Measurements from ENCODE around the gene ATF4.

The ATF4 gene

GRCh38 chr22:39556970-39557841, 36.8 kb downstream of the ATF4 start:
- H3K27me3 ChIP-seq (ENCODE audit: control insufficient read depth in 1 of 2, insufficient read depth in 2 of 2, low read length in 2 of 2) = peaks cover 44 to 46% of the 10 kb centered on the region in 2 donors
- no peaks in the 10 kb centered on the region for H3K36me3 ChIP-seq (ENCODE audit: control insufficient read depth in 1 of 2, insufficient read depth in 2 of 2, low read length in 2 of 2)
- H3K27ac ChIP-seq (ENCODE audit: low read depth, low read length) = no peak overlapping the region
- no peaks in the 10 kb centered on the region for H3K9me3 ChIP-seq (ENCODE audit: control insufficient read depth in 1 of 2, low read length in 2 of 2)
- no peak overlapping the region for H3K9ac ChIP-seq (ENCODE audit: low read depth in 1 of 2, low read length in 2 of 2)
- H3K4me1 ChIP-seq (ENCODE audit: control insufficient read depth in 1 of 2, insufficient read depth in 2 of 2, low read length in 2 of 2) = no peaks in the 10 kb centered on the region
- no peak overlapping the region for H3K4me3 ChIP-seq (ENCODE audit: low read depth in 1 of 2, low read length in 2 of 2)

GRCh38 chr22:39558254-39558727, 37.9 kb downstream of the ATF4 start:
- Histone ChIP-seq H3K36me3 (ENCODE audit: control insufficient read depth in 1 of 2, insufficient read depth in 2 of 2, low read length in 2 of 2) (no peaks in the 10 kb centered on the region), H3K4me3 (ENCODE audit: low read depth in 1 of 2, low read length in 2 of 2) (no peak overlapping the region), H3K27me3 (ENCODE audit: control insufficient read depth in 1 of 2, insufficient read depth in 2 of 2, low read length in 2 of 2) (peaks cover 39 to 46% of the 10 kb centered on the region in 2 donors), H3K9ac (ENCODE audit: low read depth in 1 of 2, low read length in 2 of 2) (no peak overlapping the region), H3K4me1 (ENCODE audit: control insufficient read depth in 1 of 2, insufficient read depth in 2 of 2, low read length in 2 of 2) (no peaks in the 10 kb centered on the region), H3K9me3 (ENCODE audit: control insufficient read depth in 1 of 2, low read length in 2 of 2) (no peaks in the 10 kb centered on the region), H3K27ac (ENCODE audit: low read depth, low read length) (no peak overlapping the region)

- no peaks in the 10 kb centered on the region for H3K4me1 ChIP-seq (ENCODE audit: control insufficient read depth in 1 of 2, insufficient read depth in 2 of 2, low read length in 2 of 2)
- no peaks in the 10 kb centered on the region for H3K36me3 ChIP-seq (ENCODE audit: control insufficient read depth in 1 of 2, insufficient read depth in 2 of 2, low read length in 2 of 2)
- H3K9ac ChIP-seq (ENCODE audit: low read depth in 1 of 2, low read length in 2 of 2) = no peak overlapping the region
- no peak overlapping the region for H3K4me3 ChIP-seq (ENCODE audit: low read depth in 1 of 2, low read length in 2 of 2)
- no peaks in the 10 kb centered on the region for H3K9me3 ChIP-seq (ENCODE audit: control insufficient read depth in 1 of 2, low read length in 2 of 2)
- peaks cover 39 to 46% of the 10 kb centered on the region in 2 donors for H3K27me3 ChIP-seq (ENCODE audit: control insufficient read depth in 1 of 2, insufficient read depth in 2 of 2, low read length in 2 of 2)
- no peak overlapping the region for H3K27ac ChIP-seq (ENCODE audit: low read depth, low read length)
Measured at GRCh38 chr22:39558950-39559349, 38.6 kb downstream of the ATF4 start.

- H3K36me3 ChIP-seq (ENCODE audit: control insufficient read depth in 1 of 2, insufficient read depth in 2 of 2, low read length in 2 of 2) = no peaks in the 10 kb centered on the region
- no peaks in the 10 kb centered on the region for H3K4me1 ChIP-seq (ENCODE audit: control insufficient read depth in 1 of 2, insufficient read depth in 2 of 2, low read length in 2 of 2)
- no peaks in the 10 kb centered on the region for H3K9me3 ChIP-seq (ENCODE audit: control insufficient read depth in 1 of 2, low read length in 2 of 2)
- no peak overlapping the region for H3K27ac ChIP-seq (ENCODE audit: low read depth, low read length)
- H3K9ac ChIP-seq (ENCODE audit: low read depth in 1 of 2, low read length in 2 of 2) = no peak overlapping the region
- H3K27me3 ChIP-seq (ENCODE audit: control insufficient read depth in 1 of 2, insufficient read depth in 2 of 2, low read length in 2 of 2) = peaks cover 39 to 46% of the 10 kb centered on the region in 2 donors
- H3K4me3 ChIP-seq (ENCODE audit: low read depth in 1 of 2, low read length in 2 of 2) = no peak overlapping the region
Measured at GRCh38 chr22:39559456-39560105, 39.2 kb downstream of the ATF4 start.

- Histone ChIP-seq H3K4me1 (ENCODE audit: control insufficient read depth in 1 of 2, insufficient read depth in 2 of 2, low read length in 2 of 2) (no peaks in the 10 kb centered on the region), H3K9ac (ENCODE audit: low read depth in 1 of 2, low read length in 2 of 2) (no peak overlapping the region), H3K36me3 (ENCODE audit: control insufficient read depth in 1 of 2, insufficient read depth in 2 of 2, low read length in 2 of 2) (no peaks in the 10 kb centered on the region), H3K27ac (ENCODE audit: low read depth, low read length) (no peak overlapping the region), H3K27me3 (ENCODE audit: control insufficient read depth in 1 of 2, insufficient read depth in 2 of 2, low read length in 2 of 2) (peaks cover 39 to 46% of the 10 kb centered on the region in 2 donors), H3K4me3 (ENCODE audit: low read depth in 1 of 2, low read length in 2 of 2) (no peak overlapping the region), H3K9me3 (ENCODE audit: control insufficient read depth in 1 of 2, low read length in 2 of 2) (no peaks in the 10 kb centered on the region)
Measured at GRCh38 chr22:39560127-39560526, 39.8 kb downstream of the ATF4 start.

GRCh38 chr22:39562839-39563489, 42.6 kb downstream of the ATF4 start:
- Histone ChIP-seq H3K9ac (ENCODE audit: low read depth in 1 of 2, low read length in 2 of 2) (no peak overlapping the region), H3K36me3 (ENCODE audit: control insufficient read depth in 1 of 2, insufficient read depth in 2 of 2, low read length in 2 of 2) (no peaks in the 10 kb centered on the region), H3K4me1 (ENCODE audit: control insufficient read depth in 1 of 2, insufficient read depth in 2 of 2, low read length in 2 of 2) (no peaks in the 10 kb centered on the region), H3K27me3 (ENCODE audit: control insufficient read depth in 1 of 2, insufficient read depth in 2 of 2, low read length in 2 of 2) (peaks cover 18 to 25% of the 10 kb centered on the region in 2 donors), H3K27ac (ENCODE audit: low read depth, low read length) (no peak overlapping the region), H3K4me3 (ENCODE audit: low read depth in 1 of 2, low read length in 2 of 2) (no peak overlapping the region), H3K9me3 (ENCODE audit: control insufficient read depth in 1 of 2, low read length in 2 of 2) (no peaks in the 10 kb centered on the region)

- peaks cover 10 to 17% of the 10 kb centered on the region in 2 donors for H3K27me3 ChIP-seq (ENCODE audit: control insufficient read depth in 1 of 2, insufficient read depth in 2 of 2, low read length in 2 of 2)
- H3K9me3 ChIP-seq (ENCODE audit: control insufficient read depth in 1 of 2, low read length in 2 of 2) = no peaks in the 10 kb centered on the region
- no peak overlapping the region for H3K4me3 ChIP-seq (ENCODE audit: low read depth in 1 of 2, low read length in 2 of 2)
- H3K27ac ChIP-seq (ENCODE audit: low read depth, low read length) = no peak overlapping the region
- no peaks in the 10 kb centered on the region for H3K36me3 ChIP-seq (ENCODE audit: control insufficient read depth in 1 of 2, insufficient read depth in 2 of 2, low read length in 2 of 2)
- H3K9ac ChIP-seq (ENCODE audit: low read depth in 1 of 2, low read length in 2 of 2) = no peak overlapping the region
- no peaks in the 10 kb centered on the region for H3K4me1 ChIP-seq (ENCODE audit: control insufficient read depth in 1 of 2, insufficient read depth in 2 of 2, low read length in 2 of 2)
Measured at GRCh38 chr22:39563571-39564428, 43.4 kb downstream of the ATF4 start.

- Histone ChIP-seq H3K9ac (ENCODE audit: low read depth in 1 of 2, low read length in 2 of 2) (no peak overlapping the region), H3K4me3 (ENCODE audit: low read depth in 1 of 2, low read length in 2 of 2) (no peak overlapping the region), H3K9me3 (ENCODE audit: control insufficient read depth in 1 of 2, low read length in 2 of 2) (no peaks in the 10 kb centered on the region), H3K36me3 (ENCODE audit: control insufficient read depth in 1 of 2, insufficient read depth in 2 of 2, low read length in 2 of 2) (no peaks in the 10 kb centered on the region), H3K4me1 (ENCODE audit: control insufficient read depth in 1 of 2, insufficient read depth in 2 of 2, low read length in 2 of 2) (no peaks in the 10 kb centered on the region), H3K27me3 (ENCODE audit: control insufficient read depth in 1 of 2, insufficient read depth in 2 of 2, low read length in 2 of 2) (peaks cover 2 to 9% of the 10 kb centered on the region in 2 donors), H3K27ac (ENCODE audit: low read depth, low read length) (no peak overlapping the region)
Measured at GRCh38 chr22:39565414-39565944, 45.1 kb downstream of the ATF4 start.

- no peak overlapping the region for H3K27ac ChIP-seq (ENCODE audit: low read depth, low read length)
- H3K9me3 ChIP-seq (ENCODE audit: control insufficient read depth in 1 of 2, low read length in 2 of 2) = no peaks in the 10 kb centered on the region
- H3K4me1 ChIP-seq (ENCODE audit: control insufficient read depth in 1 of 2, insufficient read depth in 2 of 2, low read length in 2 of 2) = no peaks in the 10 kb centered on the region
- no peak overlapping the region for H3K9ac ChIP-seq (ENCODE audit: low read depth in 1 of 2, low read length in 2 of 2)
- H3K27me3 ChIP-seq (ENCODE audit: control insufficient read depth in 1 of 2, insufficient read depth in 2 of 2, low read length in 2 of 2) = no peaks in the 10 kb centered on the region
- H3K4me3 ChIP-seq (ENCODE audit: low read depth in 1 of 2, low read length in 2 of 2) = no peak overlapping the region
- H3K36me3 ChIP-seq (ENCODE audit: control insufficient read depth in 1 of 2, insufficient read depth in 2 of 2, low read length in 2 of 2) = no peaks in the 10 kb centered on the region
Measured at GRCh38 chr22:39567135-39567946, 47.0 kb downstream of the ATF4 start.

All from duodenal mucosa (tissue), 2 donors.